ENCODE results near the gene ST6GALNAC4. TPM values are rescaled to one million over a fixed set of nuclear protein-coding genes. Genes with fewer than 3 reads are reported as not detected.

Gene ST6GALNAC4
- total RNA-seq, 1 donor from 2014 or later = 15.8 TPM

- Mint-ChIP-seq H3K27me3 (ENCODE audit: unreplicated experiment) (peaks cover 3% of the 10 kb centered on the region), H3K9me3 (ENCODE audit: unreplicated experiment) (peaks cover 5% of the 10 kb centered on the region), H3K27ac (ENCODE audit: unreplicated experiment) (no peak overlapping the region), H3K4me3 (ENCODE audit: unreplicated experiment) (no peak overlapping the region), H3K36me3 (ENCODE audit: unreplicated experiment) (peaks cover 20% of the 10 kb centered on the region), H3K4me1 (ENCODE audit: low read depth, unreplicated experiment) (peaks cover 1% of the 10 kb centered on the region)
- no peak for TF ChIP-seq CTCF (IDR thresholded peaks at IDR 0.05; ENCODE audit: partially characterized antibody, unreplicated experiment)
- no peak for DNase-seq
Observed at GRCh38 chr9:127896395-127897192, 20.2 kb downstream of the ST6GALNAC4 start.

GRCh38 chr9:127895811-127896210 is 21.0 kb downstream of the ST6GALNAC4 start:
- Mint-ChIP-seq H3K4me3 (ENCODE audit: unreplicated experiment) (no peak overlapping the region), H3K36me3 (ENCODE audit: unreplicated experiment) (peaks cover 20% of the 10 kb centered on the region), H3K9me3 (ENCODE audit: unreplicated experiment) (peaks cover 8% of the 10 kb centered on the region), H3K4me1 (ENCODE audit: low read depth, unreplicated experiment) (peaks cover 1% of the 10 kb centered on the region), H3K27ac (ENCODE audit: unreplicated experiment) (no peak overlapping the region), H3K27me3 (ENCODE audit: unreplicated experiment) (peaks cover 3% of the 10 kb centered on the region)
- DNase-seq = no peak
- TF ChIP-seq CTCF (IDR thresholded peaks at IDR 0.05; ENCODE audit: partially characterized antibody, unreplicated experiment) = no peak

- Mint-ChIP-seq H3K36me3 (ENCODE audit: unreplicated experiment) (peaks cover 20% of the 10 kb centered on the region), H3K4me1 (ENCODE audit: low read depth, unreplicated experiment) (peaks cover under 1% of the 10 kb centered on the region), H3K27ac (ENCODE audit: unreplicated experiment) (no peak overlapping the region), H3K9me3 (ENCODE audit: unreplicated experiment) (peaks cover 8% of the 10 kb centered on the region), H3K27me3 (ENCODE audit: unreplicated experiment) (peaks cover under 1% of the 10 kb centered on the region), H3K4me3 (ENCODE audit: unreplicated experiment) (no peak overlapping the region)
- no peak for TF ChIP-seq CTCF (IDR thresholded peaks at IDR 0.05; ENCODE audit: partially characterized antibody, unreplicated experiment)
- no peak for DNase-seq
Observed at GRCh38 chr9:127893392-127893791, 23.4 kb downstream of the ST6GALNAC4 start.

- TF ChIP-seq CTCF (IDR thresholded peaks at IDR 0.05; ENCODE audit: partially characterized antibody, unreplicated experiment) = no peak
- no peak for DNase-seq
- Mint-ChIP-seq H3K4me3 (ENCODE audit: unreplicated experiment) (no peak overlapping the region), H3K9me3 (ENCODE audit: unreplicated experiment) (peaks cover 6% of the 10 kb centered on the region), H3K36me3 (ENCODE audit: unreplicated experiment) (peaks cover 20% of the 10 kb centered on the region), H3K4me1 (ENCODE audit: low read depth, unreplicated experiment) (no peaks in the 10 kb centered on the region), H3K27me3 (ENCODE audit: unreplicated experiment) (peaks cover 1% of the 10 kb centered on the region), H3K27ac (ENCODE audit: unreplicated experiment) (no peak overlapping the region)
Observed at GRCh38 chr9:127892831-127893230, 24.0 kb downstream of the ST6GALNAC4 start.

- Mint-ChIP-seq H3K36me3 (ENCODE audit: unreplicated experiment) (peaks cover 25% of the 10 kb centered on the region), H3K4me1 (ENCODE audit: low read depth, unreplicated experiment) (peaks cover 4% of the 10 kb centered on the region), H3K27ac (ENCODE audit: unreplicated experiment) (no peak overlapping the region), H3K9me3 (ENCODE audit: unreplicated experiment) (peaks cover 3% of the 10 kb centered on the region), H3K27me3 (ENCODE audit: unreplicated experiment) (peaks cover 2% of the 10 kb centered on the region), H3K4me3 (ENCODE audit: unreplicated experiment) (no peak overlapping the region)
- no peak for DNase-seq
- TF ChIP-seq CTCF (IDR thresholded peaks at IDR 0.05; ENCODE audit: partially characterized antibody, unreplicated experiment) = no peak
Observed at GRCh38 chr9:127890053-127890452, 26.8 kb downstream of the ST6GALNAC4 start.

Measured in glutamatergic neuron (in vitro differentiated cells).